OCI-M2 (cell line): Measurements from ENCODE around the gene CNMD.
"Not testable (repeated sequence)": the region's sequence is repeated elsewhere in the genome, so short reads cannot be mapped to it uniquely, and the experiment has no call there.

ENCODE experiments used
- DNase-seq: peaks from one replicate; lab custom pipeline; 2025; ENCODE audit not compliant: unreplicated experiment; lab: John Stamatoyannopoulos, UW

CNMD gene

DNA sequence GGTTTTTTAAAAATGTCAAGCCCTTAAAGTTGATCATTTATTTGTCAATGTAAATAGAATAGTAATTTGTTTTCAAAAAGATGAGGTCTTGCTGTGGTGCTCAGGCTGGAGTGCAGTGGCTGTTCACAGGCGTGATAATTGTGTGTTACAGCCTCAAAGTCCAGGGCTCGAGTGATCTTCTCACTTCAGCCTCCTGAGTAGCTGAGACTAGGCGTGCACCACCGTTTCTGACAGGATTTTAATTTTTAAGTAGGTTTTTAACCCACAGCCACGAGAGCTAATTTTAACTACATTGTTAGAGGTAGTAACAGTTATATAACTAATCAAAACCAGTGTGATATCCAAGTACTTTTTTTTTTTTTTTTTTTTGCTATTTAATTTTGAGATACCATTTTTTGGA lies 43.1 kb downstream of the CNMD start:
- DNase-seq = no peak

DNA sequence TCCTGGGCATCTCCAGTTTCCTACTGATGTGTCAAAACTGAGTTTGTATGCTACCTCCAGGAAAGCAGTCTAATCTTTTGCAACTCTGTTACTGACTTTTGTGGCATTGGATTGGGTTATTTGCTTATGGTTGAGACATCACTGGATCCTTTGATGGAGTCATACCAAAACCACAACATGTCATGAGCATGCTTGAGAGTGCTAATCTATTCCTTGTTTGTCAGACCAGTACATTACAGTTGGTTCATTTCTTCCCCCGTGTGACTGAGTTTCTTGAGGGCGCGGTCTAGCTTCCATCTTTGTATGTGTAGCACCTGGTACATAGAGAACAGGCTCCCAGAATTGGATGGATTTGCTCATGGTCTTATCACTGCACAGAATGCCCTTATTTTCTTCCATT lies 43.8 kb downstream of the CNMD start:
- no peak for DNase-seq

GRCh38 chr13:52686376-52686775 lies 53.2 kb downstream of the CNMD start:
- no peak for DNase-seq

GRCh38 chr13:52685806-52686205 lies 53.8 kb downstream of the CNMD start:
- DNase-seq = not testable (repeated sequence)

- no peak for DNase-seq
These were observed 61.8 kb downstream of the CNMD start for GRCh38 chr13:52677823-52678222.

GRCh38 chr13:52673465-52673864 lies 66.2 kb downstream of the CNMD start:
- no peak for DNase-seq

GRCh38 chr13:52670726-52671125 lies 68.9 kb downstream of the CNMD start:
- DNase-seq = no peak

DNA sequence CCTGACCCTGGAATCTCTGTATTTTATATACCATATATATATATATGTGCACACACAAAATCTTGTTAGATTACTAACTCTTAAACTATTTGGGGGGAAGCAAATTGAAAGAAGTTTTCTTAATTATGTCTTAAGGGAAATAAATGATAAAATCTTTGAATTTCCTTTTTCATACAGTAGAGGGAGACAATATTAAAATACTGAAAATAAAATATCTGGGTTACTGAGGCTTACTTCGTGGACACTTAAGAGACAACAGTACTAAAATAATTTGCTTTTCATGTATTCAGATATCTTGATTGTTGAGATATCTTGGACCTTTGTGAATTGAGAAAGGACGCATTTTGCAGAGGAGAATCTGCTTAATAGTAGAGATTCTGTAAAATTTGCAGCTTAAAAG lies 69.9 kb downstream of the CNMD start:
- no peak for DNase-seq

GRCh38 chr13:52665325-52665724 lies 74.3 kb downstream of the CNMD start:
- DNase-seq = no peak

GRCh38 chr13:52664272-52664671 lies 75.3 kb downstream of the CNMD start:
- DNase-seq = no peak

DNA sequence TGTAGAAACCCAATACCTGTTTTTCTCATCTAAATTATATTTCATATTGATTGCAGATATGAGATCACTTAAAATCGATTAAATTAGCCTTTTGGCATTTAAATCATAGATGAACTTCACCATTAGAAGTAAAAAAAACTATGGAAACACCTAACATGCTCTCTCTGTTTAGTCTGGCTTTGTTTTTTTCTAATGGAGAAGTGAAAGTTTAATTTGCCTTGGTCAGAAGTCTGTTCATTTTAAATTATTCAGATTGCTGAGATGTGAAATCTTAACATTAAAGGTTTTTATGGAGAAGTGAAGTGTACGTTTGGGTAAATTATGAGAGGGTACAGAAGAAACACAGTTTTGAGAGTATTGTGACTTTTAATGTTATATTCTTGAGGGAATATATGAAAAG lies 80.3 kb downstream of the CNMD start:
- no peak for DNase-seq
